ENCODE measurements around the gene ACVR1C. TPM values are rescaled to one million over a fixed set of nuclear protein-coding genes. Genes with fewer than 3 reads are reported as not detected.

Gene ACVR1C
- total RNA-seq, 4 donors from 2014 or later = under 0.01 to 0.71 (median 0.06) TPM; not detected in 1

DNA sequence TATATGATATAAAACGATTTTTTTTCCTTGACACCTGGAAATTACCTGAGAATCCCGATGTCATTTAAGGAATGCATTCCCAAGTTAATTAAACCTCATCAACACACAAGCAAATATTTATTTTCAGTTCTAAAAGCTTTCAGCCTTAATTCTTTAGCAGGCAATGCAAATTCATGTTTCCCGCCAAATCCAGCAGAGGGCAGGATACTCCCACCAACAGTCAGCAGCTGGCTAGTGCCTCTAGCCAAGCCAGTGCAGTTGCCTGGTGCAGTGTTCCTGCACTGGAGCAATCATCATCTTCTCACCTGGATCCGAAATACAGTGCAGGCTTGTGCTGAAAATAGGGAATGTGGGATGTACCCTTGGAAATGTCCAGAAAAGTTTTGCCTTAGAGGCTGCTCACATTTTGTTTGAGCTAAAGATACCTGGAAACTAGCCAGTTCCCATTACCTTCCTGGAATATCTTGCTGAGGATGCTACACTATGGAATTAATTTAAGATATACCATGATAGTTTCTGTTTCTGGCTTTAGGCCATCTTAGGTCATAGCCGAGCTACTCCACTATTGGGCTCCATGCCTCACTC is 136.4 kb downstream of the ACVR1C start:
- Histone ChIP-seq H3K36me3 (no peaks in the 10 kb centered on the region), H3K4me1 (no peaks in the 10 kb centered on the region), H3K9me3 (no peaks in the 10 kb centered on the region), H3K27me3 (peaks cover 0 to 7% (median 0%) of the 10 kb centered on the region in 4 donors), H3K27ac (replicated peaks in 1 of 4) (no peak overlapping the region), H3K4me3 (no peak overlapping the region)
- 22% methylated on average over 5 of the region's 5 CpGs for WGBS
- no peak for TF ChIP-seq POLR2A (IDR thresholded peaks at IDR 0.05; ENCODE audit: low read depth)
- TF ChIP-seq, protein P1, sequence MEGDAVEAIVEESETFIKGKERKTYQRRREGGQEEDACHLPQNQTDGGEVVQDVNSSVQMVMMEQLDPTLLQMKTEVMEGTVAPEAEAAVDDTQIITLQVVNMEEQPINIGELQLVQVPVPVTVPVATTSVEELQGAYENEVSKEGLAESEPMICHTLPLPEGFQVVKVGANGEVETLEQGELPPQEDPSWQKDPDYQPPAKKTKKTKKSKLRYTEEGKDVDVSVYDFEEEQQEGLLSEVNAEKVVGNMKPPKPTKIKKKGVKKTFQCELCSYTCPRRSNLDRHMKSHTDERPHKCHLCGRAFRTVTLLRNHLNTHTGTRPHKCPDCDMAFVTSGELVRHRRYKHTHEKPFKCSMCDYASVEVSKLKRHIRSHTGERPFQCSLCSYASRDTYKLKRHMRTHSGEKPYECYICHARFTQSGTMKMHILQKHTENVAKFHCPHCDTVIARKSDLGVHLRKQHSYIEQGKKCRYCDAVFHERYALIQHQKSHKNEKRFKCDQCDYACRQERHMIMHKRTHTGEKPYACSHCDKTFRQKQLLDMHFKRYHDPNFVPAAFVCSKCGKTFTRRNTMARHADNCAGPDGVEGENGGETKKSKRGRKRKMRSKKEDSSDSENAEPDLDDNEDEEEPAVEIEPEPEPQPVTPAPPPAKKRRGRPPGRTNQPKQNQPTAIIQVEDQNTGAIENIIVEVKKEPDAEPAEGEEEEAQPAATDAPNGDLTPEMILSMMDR (IDR thresholded peaks at IDR 0.05) = peak; percentile 51 to 70 (median 58)
- no peak for TF ChIP-seq EP300 (IDR thresholded peaks at IDR 0.05)
- DNase-seq (ENCODE audit: extremely low spot score) = no peak
- intact Hi-C loops (cut with DNase I) = loop anchor here (5.0 kb wide), 1 partner anchor 515 kb away; no protein-coding TSS in a partner anchor

DNA sequence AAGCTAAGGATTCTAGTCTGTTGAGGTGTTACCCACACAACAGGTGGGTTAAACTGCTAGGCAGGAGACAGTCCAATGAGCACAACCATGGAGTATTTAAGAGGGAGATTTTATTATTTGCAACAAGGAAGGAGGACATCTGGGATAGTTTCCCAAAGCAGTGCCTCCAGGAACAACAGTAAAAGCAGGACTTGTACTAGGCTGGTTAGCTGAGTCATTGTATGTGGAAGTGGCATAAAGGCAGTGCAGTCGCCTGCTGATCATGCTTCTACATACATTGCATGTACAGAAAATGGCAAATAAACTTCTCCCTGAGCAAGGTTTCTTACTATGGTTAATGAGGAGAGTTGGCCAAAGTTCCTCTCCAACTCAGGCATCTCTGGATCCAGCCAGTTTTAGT is 138.7 kb downstream of the ACVR1C start:
- WGBS = 70% methylated on average over 1 of the region's 1 CpG
- intact Hi-C loops (cut with DNase I) = loop anchor here (5.0 kb wide), 1 partner anchor 517 kb away; no protein-coding TSS in a partner anchor

DNA sequence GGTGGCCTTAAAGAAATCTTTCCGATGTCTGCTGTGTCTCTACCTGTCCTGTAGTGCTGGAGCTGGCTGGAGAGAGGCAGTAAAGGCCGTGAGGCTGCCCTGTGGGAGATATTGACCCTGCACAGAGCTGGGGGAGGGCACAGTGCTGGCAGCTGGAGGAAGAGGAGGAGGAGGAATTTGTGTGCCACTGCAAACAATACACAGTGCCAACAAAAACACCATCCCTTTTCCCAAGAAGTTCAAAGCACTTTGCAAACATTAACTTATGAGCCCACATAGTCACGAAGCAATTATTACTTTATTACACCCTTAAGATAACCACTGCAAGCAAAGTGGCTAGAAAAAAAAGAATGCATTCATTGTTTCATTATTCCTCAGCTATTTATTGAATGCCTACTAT is 139.8 kb downstream of the ACVR1C start:
- no peaks in the 10 kb centered on the region for H3K36me3 ChIP-seq
- TF ChIP-seq, protein P1 (IDR thresholded peaks at IDR 0.05) = no peak
- TF ChIP-seq POLR2A (IDR thresholded peaks at IDR 0.05; ENCODE audit: low read depth) (no peak), EP300 (IDR thresholded peaks at IDR 0.05) (no peak), POLR2AphosphoS5 (IDR thresholded peaks at IDR 0.05) (no peak)
- H3K4me1 ChIP-seq = no peaks in the 10 kb centered on the region
- H3K27ac ChIP-seq (replicated peaks in 1 of 4) = no peak overlapping the region
- H3K9me3 ChIP-seq = no peaks in the 10 kb centered on the region
- no peak for DNase-seq (ENCODE audit: extremely low spot score)
- no peak overlapping the region for H3K4me3 ChIP-seq
- peaks cover 0 to 7% (median 0%) of the 10 kb centered on the region in 4 donors for H3K27me3 ChIP-seq
- intact Hi-C loops (cut with DNase I) = no loop called here
- 74% methylated on average over 3 of the region's 3 CpGs for WGBS

More for the DNA sequence above, 138.7 kb downstream of the ACVR1C start:
- peaks cover 0 to 7% (median 0%) of the 10 kb centered on the region in 4 donors for H3K27me3 ChIP-seq
- H3K4me3 ChIP-seq = no peak overlapping the region
- no peak overlapping the region for H3K27ac ChIP-seq (replicated peaks in 1 of 4)
- H3K36me3 ChIP-seq = no peaks in the 10 kb centered on the region
- H3K9me3 ChIP-seq = no peaks in the 10 kb centered on the region
- no peak for DNase-seq (ENCODE audit: extremely low spot score)
- TF ChIP-seq POLR2A (IDR thresholded peaks at IDR 0.05; ENCODE audit: low read depth) (no peak), EP300 (IDR thresholded peaks at IDR 0.05) (no peak), POLR2AphosphoS5 (IDR thresholded peaks at IDR 0.05) (no peak)
- TF ChIP-seq, protein P1 (IDR thresholded peaks at IDR 0.05) = no peak
- no peaks in the 10 kb centered on the region for H3K4me1 ChIP-seq

DNA sequence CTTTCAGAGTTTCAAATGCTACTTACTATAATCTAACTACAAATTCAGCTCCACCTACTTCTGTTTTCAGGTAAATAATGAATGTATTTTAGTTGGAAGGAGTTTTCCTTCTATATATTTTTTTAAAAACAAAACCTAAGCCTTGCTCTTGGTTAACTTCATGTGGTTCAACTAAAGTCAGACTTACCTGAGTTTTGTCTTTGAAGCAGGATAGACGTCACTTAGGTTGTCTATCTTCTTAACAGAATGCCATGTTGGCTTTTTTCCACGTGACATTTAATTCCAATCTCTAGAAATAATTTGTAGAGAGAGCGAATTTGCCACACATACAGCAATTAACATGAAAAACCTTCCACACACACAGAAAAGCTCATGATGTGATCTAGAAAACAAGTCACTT is 140.9 kb downstream of the ACVR1C start:
- TF ChIP-seq EP300 (IDR thresholded peaks at IDR 0.05) (no peak), POLR2A (IDR thresholded peaks at IDR 0.05; ENCODE audit: low read depth) (no peak), POLR2AphosphoS5 (IDR thresholded peaks at IDR 0.05) (no peak)
- TF ChIP-seq, protein P1 (IDR thresholded peaks at IDR 0.05) = no peak
- Histone ChIP-seq H3K27me3 (peaks cover 0 to 7% (median 0%) of the 10 kb centered on the region in 4 donors), H3K27ac (replicated peaks in 1 of 4) (no peak overlapping the region), H3K9me3 (no peaks in the 10 kb centered on the region), H3K4me3 (no peak overlapping the region), H3K4me1 (no peaks in the 10 kb centered on the region), H3K36me3 (no peaks in the 10 kb centered on the region)
- intact Hi-C loops (cut with DNase I) = no loop called here
- 84% methylated on average over 3 of the region's 3 CpGs for WGBS
- DNase-seq (ENCODE audit: extremely low spot score) = no peak

DNA sequence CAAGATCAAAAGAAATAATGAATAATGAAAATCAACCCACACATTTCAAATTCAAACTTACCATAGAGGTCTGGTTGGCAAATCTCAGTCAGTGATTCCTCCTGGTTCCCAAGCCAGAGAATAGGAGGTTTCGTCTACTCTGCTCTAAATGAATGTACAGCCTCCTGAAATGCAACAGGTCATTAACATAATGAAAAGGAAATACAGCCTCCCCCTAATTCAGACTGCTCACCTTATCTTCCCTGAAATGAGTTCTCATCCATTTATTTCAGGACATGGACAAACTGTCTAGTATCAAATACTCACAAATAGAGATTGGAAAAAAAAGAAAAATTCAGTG is 141.4 kb downstream of the ACVR1C start:
- H3K27me3 ChIP-seq = peaks cover 0 to 7% (median 0%) of the 10 kb centered on the region in 4 donors
- intact Hi-C loops (cut with DNase I) = no loop called here
- H3K36me3 ChIP-seq = no peaks in the 10 kb centered on the region
- 73% methylated on average over 1 of the region's 1 CpG for WGBS
- no peak for DNase-seq (ENCODE audit: extremely low spot score)
- no peaks in the 10 kb centered on the region for H3K9me3 ChIP-seq
- no peak overlapping the region for H3K4me3 ChIP-seq
- no peak overlapping the region for H3K27ac ChIP-seq (replicated peaks in 1 of 4)
- H3K4me1 ChIP-seq = no peaks in the 10 kb centered on the region
- no peak for TF ChIP-seq POLR2A (IDR thresholded peaks at IDR 0.05; ENCODE audit: low read depth)
- TF ChIP-seq, protein P1 (IDR thresholded peaks at IDR 0.05) = no peak
- TF ChIP-seq POLR2AphosphoS5 (IDR thresholded peaks at IDR 0.05) = no peak
- no peak for TF ChIP-seq EP300 (IDR thresholded peaks at IDR 0.05)

Data from esophagus muscularis mucosa (tissue), 4 donors.